Measurements from ENCODE around the gene KRABD2.

KRABD2 gene

GRCh38 chr17:8413328-8413727, 36.8 kb upstream of the KRABD2 start:
- Histone ChIP-seq H3K4me3 (no peak overlapping the region), H3K36me3 (no peaks in the 10 kb centered on the region), H3K4me1 (peaks cover 0 to 7% (median 0%) of the 10 kb centered on the region in 4 donors), H3K9me3 (no peaks in the 10 kb centered on the region), H3K27me3 (peaks cover 14% of the 10 kb centered on the region), H3K27ac (no peak overlapping the region)
- TF ChIP-seq EP300 (IDR thresholded peaks at IDR 0.05; ENCODE audit: low read depth) (no peak), POLR2A (IDR thresholded peaks at IDR 0.05) (no peak), CTCF (IDR thresholded peaks at IDR 0.05) (no peak), POLR2AphosphoS5 (IDR thresholded peaks at IDR 0.05) (no peak)
- in situ Hi-C loops (cut with MboI; ENCODE audit: low pct_ligation_motif_present in 1 of 4, low pct_unique_long_range_greater_than_20kb in 1 of 4, low sequenced_read_pairs in 3 of 4) (loop anchor here (5.0 to 25.0 kb wide), 3 partner anchors 324 to 331 kb away; partner anchors contain the start of gene CCDC42 (in 4 of the 4)), intact Hi-C loops (cut with DNase I; ENCODE audit: low total_unique reads) (no loop called here)
- no peak for DNase-seq
- 72 to 80% methylated on average over 1 to 4 of the region's 4 CpGs for WGBS, 2 donors (ENCODE audit: low coverage in 1 of 2)

GRCh38 chr17:8412089-8412488, 35.6 kb upstream of the KRABD2 start:
- in situ Hi-C loops (cut with MboI; ENCODE audit: low pct_ligation_motif_present in 1 of 4, low pct_unique_long_range_greater_than_20kb in 1 of 4, low sequenced_read_pairs in 3 of 4) = loop anchor here (5.0 to 25.0 kb wide), 3 partner anchors 325 to 333 kb away; partner anchors contain the start of gene CCDC42 (in 4 of the 4)
- peaks cover 10% of the 10 kb centered on the region for H3K27me3 ChIP-seq
- intact Hi-C loops (cut with DNase I; ENCODE audit: low total_unique reads) = no loop called here
- no peak for DNase-seq
- peaks cover 0 to 7% (median 2%) of the 10 kb centered on the region in 4 donors for H3K4me1 ChIP-seq
- no peak overlapping the region for H3K4me3 ChIP-seq
- 56 to 79% methylated on average over 4 to 5 of the region's 5 CpGs for WGBS, 2 donors (ENCODE audit: low coverage in 1 of 2)
- TF ChIP-seq EP300 (IDR thresholded peaks at IDR 0.05; ENCODE audit: low read depth) = no peak
- no peak for TF ChIP-seq CTCF (IDR thresholded peaks at IDR 0.05)
- TF ChIP-seq POLR2AphosphoS5 (IDR thresholded peaks at IDR 0.05) = no peak
- TF ChIP-seq POLR2A (IDR thresholded peaks at IDR 0.05) = no peak
- H3K9me3 ChIP-seq = no peaks in the 10 kb centered on the region
- no peak overlapping the region for H3K27ac ChIP-seq
- H3K36me3 ChIP-seq = no peaks in the 10 kb centered on the region

GRCh38 chr17:8410883-8411238, 34.4 kb upstream of the KRABD2 start:
- in situ Hi-C loops (cut with MboI; ENCODE audit: low pct_ligation_motif_present in 1 of 4, low pct_unique_long_range_greater_than_20kb in 1 of 4, low sequenced_read_pairs in 3 of 4) (loop anchor here (5.0 to 25.0 kb wide), 3 partner anchors 326 to 334 kb away; partner anchors contain the start of gene CCDC42 (in 4 of the 4)), intact Hi-C loops (cut with DNase I; ENCODE audit: low total_unique reads) (no loop called here)
- no peak overlapping the region for H3K4me3 ChIP-seq
- peaks cover 7% of the 10 kb centered on the region for H3K27me3 ChIP-seq
- peaks cover 0 to 7% (median 2%) of the 10 kb centered on the region in 4 donors for H3K4me1 ChIP-seq
- TF ChIP-seq POLR2A (IDR thresholded peaks at IDR 0.05) (no peak), EP300 (IDR thresholded peaks at IDR 0.05; ENCODE audit: low read depth) (no peak), CTCF (IDR thresholded peaks at IDR 0.05) (no peak), POLR2AphosphoS5 (IDR thresholded peaks at IDR 0.05) (no peak)
- no peak overlapping the region for H3K27ac ChIP-seq
- H3K9me3 ChIP-seq = no peaks in the 10 kb centered on the region
- WGBS, 2 donors (ENCODE audit: low coverage in 1 of 2) = 57 to 91% methylated on average over 1 of the region's 1 CpG
- no peak for DNase-seq
- no peaks in the 10 kb centered on the region for H3K36me3 ChIP-seq

GRCh38 chr17:8409966-8410882, 33.7 kb upstream of the KRABD2 start:
- no peaks in the 10 kb centered on the region for H3K9me3 ChIP-seq
- H3K4me3 ChIP-seq = no peak overlapping the region
- TF ChIP-seq POLR2A (IDR thresholded peaks at IDR 0.05) (no peak), CTCF (IDR thresholded peaks at IDR 0.05) (peak; percentile 84 to 87 (median 86)), POLR2AphosphoS5 (IDR thresholded peaks at IDR 0.05) (peak in 1 of 3 donors; percentile 30), EP300 (IDR thresholded peaks at IDR 0.05; ENCODE audit: low read depth) (no peak)
- DNase-seq = peak; percentile 91
- intact Hi-C loops (cut with DNase I; ENCODE audit: low total_unique reads) = loop anchor here (5.0 kb wide), 1 partner anchor 337 kb away; no protein-coding TSS in a partner anchor
- H3K4me1 ChIP-seq = peaks cover 0 to 7% (median 2%) of the 10 kb centered on the region in 4 donors
- 12 to 18% methylated on average over 12 to 19 of the region's 19 CpGs for WGBS, 2 donors (ENCODE audit: low coverage in 1 of 2)
- H3K27me3 ChIP-seq = peaks cover under 1% of the 10 kb centered on the region
- no peaks in the 10 kb centered on the region for H3K36me3 ChIP-seq
- in situ Hi-C loops (cut with MboI; ENCODE audit: low pct_ligation_motif_present in 1 of 4, low pct_unique_long_range_greater_than_20kb in 1 of 4, low sequenced_read_pairs in 3 of 4) = loop anchor here (5.0 to 25.0 kb wide), 3 partner anchors 327 to 335 kb away; partner anchors contain the start of gene CCDC42 (in 4 of the 4)
- no peak overlapping the region for H3K27ac ChIP-seq
